HG03066 (cell line): ENCODE results near the gene KCNN3.
A peak's percentile ranks its signal among the peaks of the same experiment; 100 is the strongest.

Experiments used
- ATAC-seq: cut with Tn5 transposase; IDR thresholded peaks from one replicate; pipeline ENCODE4 v1.9.1; 2021; ENCODE audit warnings: low read depth; ENCODE audit not compliant: unreplicated experiment

KCNN3 gene

DNA sequence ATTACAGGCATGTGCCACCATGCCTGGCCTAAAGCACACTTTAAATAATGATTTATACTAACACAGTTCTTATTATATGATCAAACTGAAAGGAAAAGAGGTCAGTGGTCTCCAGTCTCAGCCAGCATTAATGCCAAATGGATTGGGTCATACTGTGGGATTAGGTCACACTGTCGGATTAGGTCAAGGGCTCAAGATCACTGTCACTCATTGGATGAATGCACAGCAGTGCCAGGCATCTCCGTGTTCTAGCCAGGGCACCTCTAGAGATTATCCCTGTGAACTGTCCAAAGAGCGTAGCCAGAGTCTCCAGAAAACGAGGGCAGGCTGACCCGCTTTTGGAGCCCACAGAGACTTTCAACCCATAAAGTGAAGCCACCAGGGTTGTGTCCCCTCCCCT is 70.9 kb downstream of the KCNN3 start:
- no peak for ATAC-seq

DNA sequence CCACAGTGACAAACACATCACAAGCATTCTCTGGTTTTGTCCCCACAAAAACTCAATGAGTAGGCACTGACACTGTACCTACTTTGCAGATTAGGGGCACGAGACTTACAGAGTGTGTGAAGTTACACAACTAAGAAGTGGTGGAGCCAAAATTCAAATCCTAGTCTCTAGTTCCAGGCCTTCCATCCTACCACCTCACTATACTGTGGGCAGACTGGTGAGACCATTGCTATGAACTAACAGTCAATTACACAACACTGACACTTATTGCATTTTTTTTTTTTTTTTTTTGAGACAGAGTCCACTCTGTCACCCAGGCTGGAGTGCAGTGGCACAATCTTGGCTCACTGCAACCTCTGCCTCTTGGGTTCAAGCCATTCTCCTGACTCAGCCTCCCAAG is 71.4 kb downstream of the KCNN3 start:
- ATAC-seq, result no peak

DNA sequence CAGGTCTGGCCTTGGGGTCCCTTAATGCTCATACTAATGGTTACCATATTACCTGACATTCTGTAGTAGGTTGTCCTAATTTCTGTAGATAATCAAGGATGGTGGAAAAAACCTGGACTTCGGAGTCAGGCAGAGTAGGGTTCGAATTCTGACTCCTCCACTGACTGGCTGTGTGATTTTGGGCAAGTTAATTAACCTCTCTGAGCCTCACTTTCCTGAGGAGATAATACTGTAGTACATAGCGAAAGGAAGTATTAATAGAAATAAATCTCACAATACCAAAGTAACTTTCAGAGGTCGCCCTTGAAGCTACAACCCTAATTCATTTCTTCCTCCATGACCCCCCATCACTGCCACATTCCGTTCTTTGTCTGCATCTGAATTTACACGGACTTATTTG is 72.9 kb downstream of the KCNN3 start:
- ATAC-seq, result no peak

DNA sequence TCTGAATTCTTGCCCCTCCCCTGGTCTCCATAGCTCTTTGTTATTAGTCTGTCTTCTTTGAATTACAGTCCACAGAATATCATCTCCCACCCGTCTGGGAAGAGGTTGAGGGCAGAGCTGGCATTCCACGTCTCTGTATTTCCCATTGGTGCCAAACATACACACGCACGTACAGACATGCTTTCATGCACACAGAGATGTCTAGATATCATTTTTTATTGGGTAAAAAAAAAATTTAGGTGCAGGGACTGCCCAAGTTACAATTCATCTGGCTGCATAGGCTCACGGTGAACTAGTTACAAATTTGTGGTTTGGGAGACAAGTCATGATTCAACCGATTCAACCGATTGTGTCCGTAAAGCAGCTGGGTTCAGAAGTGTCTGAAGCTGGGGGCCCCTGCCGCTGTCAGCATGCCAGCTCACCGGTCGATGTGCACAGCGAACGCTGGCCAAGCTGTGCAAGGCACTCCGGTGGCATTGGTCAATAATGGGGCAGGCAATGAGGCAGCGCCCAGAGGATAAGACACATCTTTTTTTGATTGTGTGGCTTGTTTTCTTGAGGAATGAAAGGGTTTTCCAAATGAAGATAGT is 73.7 kb downstream of the KCNN3 start:
- ATAC-seq, result no peak

DNA sequence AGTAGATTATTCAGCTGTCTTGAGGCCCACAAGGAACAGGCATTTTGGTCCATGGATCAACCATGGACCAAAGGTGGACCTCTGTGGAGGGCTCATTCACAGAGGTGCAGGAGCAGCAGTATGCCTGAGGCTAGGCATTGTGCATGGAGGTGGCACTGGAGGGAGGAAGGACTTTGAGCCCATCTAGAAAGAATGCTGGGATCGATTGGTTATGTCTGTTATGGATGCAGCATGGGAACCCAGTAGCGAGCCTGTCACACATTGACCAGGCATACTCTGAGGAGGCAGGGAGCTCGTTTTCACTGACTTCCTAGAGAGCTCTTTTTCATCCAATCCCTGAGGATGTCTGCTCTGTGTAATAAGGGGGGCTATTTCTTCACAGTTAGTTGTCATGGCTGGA is 75.5 kb downstream of the KCNN3 start:
- no peak for ATAC-seq

DNA sequence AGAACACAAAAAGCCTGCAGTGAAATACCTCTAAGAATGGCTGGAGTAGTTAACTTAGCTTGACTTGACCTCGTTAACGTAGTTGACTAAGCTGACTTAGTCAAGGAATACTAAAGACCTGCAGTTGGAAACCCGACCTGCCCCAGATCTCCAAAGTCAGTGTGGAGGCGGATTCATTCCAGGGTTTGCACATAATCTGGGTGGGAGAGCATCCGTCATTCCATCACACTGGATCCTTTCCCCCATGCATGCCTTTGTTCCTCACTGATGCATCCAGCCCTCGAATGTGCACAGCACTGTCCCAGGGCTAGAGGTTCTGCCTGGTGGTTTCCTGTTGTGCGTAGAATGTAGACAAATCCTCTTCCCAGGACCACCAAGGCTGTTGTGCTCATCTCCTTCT is 76.4 kb downstream of the KCNN3 start:
- no peak for ATAC-seq

DNA sequence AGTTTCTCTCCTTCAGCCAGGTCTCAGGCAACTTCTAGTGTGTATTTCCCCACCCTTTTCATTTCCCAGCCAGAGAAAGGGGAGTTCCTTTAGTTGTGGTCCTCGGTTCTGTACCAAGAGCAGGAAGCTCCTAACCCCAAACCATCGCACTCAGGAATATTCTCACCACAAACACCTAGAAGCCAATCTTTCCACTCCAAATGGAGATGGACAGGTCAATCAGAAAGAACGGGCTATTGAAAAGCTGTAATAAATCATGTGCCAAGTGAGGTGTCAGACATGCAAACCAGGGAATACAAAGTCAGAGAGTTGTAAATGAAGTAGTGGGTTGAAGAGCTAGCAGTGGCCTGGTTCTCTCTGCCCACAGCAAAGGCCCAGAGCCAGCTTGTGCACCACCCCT is 77.2 kb downstream of the KCNN3 start:
- no peak for ATAC-seq

DNA sequence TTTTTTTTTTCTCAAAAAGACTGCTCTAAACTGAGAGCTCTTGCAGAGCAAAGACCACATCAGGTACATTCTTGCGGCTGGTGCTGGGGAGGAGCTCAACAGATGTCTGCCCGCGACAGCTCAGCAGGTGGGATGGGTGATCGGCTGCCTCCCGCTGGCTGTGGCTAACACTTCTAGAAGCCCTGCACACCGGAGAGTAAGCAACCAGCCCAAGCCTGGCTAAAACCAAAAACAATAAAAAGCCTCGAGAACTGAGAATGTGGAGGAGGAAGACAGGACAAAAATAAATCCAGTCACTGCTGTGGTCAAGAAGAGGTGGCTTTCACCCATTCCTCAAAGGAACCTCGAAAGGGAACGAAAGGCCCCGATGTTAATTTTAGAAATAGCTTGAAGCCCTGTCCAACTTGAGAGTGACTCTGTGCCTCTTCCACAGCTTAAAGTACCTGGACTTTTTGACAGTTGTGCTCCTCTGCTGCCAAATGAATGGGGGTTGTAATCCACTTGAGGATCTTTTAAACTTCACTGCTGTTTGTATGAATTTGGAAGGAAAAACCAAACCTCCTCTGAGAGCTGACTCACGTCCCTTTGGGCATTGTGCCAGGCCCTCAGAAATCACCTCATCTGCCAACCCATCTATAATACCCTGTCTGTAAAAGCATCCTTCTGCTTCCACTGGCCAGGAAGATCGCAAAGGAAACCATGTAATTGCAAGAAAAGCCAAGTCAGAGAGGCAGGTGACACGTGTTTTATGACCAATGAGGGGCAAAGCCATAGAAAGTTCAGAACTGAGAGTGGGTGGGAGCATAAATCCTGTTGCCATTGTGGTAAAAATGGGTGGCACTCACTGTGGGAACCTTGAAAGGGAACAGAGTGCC is 78.6 kb downstream of the KCNN3 start:
- ATAC-seq, result peak; percentile 88

DNA sequence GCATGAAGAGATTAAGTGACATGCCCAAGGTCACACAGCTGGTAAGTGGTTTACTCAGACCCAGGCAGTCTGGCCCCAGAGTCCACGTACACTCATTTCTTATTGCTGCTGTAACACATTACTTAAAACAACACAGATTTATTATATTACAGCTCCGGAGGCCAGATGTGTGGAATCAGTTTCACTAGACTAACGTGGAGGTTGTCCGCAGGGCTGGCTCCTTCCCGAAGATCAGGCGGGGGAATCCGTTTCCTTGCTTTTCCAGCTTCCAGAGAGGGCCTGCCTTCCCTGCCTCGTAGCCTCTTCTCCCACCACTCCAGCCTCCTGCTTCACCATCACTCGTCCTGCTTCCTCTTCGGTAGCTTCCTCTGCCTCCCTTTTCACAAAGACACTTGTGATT is 81.2 kb downstream of the KCNN3 start:
- ATAC-seq, result no peak

DNA sequence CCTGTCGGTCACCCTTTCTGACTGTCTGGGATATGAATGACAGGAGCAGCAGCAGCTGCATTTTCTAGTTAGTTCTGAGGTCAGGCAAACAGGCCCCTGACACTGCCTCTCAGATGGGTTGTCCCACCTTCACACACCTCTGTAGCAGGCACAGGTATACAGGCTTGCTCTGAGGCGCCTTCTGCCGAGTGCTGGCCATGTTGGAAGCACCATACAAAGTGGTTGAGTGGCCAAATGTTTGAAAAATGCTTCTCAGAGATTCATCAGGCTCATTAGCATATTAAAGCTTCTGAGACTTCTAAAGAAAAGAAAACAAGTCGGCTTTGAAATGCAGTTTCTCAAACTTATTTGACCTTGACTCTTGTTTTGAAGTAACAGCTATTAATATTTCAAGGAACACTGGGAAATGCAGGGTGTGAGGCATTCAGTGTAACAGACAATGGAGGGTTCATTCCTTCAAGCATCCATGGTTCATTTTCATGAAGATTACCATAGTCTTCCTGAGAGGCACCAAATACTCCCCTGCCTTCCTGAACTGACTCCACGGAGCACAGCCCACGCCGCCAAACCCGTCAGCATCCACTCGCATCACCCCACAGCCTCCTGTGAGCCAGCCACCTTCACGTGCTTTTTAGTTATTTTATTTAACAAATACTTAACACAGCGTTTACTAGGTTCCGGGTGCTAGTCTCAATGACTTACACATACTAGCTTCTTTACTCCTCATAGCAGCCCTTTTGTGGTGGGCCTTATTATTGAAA is 81.8 kb downstream of the KCNN3 start:
- ATAC-seq, result no peak

DNA sequence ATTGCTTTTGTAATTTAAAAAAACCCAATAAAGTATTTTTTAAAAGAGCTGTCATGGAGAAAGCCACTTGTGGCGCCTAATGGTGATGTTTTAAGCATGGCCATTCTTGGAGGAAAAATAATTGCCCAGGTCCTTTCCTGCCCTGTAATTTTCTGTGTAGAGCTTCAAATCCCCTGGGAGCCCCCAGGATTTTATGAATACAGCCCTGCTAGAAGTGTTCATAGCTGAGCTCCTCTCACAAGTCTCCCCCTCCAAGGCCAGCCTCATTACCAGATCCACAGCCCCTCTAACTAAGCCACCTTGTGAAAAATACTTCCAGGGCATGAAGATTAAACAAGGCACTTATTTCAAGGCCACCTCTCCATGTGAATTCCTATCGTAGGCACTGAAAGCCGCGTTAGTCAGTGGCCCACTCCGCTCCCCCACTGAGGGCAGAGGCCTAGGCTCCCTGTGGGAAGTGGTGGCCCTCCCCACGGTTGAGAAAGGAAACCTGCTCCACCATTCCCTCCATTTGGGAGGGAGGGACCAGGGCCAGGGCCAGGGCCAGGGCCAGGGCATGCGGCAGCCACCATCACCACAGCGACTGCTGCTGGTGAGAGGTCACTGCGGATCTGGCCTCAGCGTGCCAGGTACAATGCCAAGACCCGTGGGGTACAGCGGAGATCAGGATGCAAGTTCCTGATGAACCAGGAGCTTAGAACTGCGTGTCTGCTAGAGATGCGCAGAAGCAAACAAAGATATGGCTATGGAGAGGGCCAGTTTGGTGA is 83.1 kb downstream of the KCNN3 start:
- no peak for ATAC-seq

DNA sequence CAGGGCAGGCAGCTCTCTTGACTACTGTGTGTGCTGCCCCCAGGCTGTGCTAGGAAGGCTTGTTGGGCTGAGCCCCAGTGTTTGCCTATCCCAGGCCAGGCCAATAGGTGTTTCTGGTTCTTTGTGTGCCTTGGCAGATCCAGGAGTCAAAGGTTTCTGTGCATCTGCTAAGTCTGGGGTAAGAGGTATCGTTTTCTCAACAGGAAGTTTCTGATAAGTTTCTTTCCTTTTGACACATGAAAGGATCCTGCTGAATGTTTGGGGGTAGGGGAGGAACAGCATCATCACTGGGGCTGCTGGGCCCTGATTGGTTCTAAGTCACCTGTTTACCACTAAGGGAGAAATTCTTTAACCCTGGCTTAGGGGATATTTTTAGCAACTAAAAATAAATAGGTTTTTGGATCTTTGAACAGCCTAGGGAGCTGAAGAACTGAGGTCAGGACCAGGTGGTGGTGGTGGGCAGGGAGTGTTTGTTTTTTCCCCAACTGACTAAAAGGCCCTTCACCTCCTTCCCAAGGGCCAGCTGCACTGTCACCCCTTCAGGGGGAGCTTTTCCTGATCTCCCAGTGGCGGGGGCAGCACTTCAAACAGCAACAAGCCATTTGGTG is 85.1 kb downstream of the KCNN3 start:
- peak; percentile 74 for ATAC-seq

DNA sequence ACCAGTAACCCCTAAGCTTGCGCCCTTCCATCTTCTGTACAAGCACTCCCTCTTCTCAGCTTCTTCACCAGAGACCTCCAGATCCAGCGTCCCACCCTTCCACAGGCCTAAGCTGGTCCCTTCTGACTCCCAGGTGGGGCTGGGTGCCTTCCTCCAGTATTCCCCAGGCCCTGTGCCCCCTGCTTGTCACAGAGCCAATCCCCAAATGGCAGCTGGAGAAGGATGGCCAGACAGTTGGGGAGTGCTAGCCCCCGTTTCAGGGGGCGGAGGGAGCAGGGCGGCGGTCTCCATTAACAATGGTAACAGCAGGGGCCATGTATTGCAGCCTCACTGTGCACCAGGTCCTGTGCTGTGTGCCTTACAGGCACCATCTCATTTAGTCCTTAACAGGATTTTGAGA is 85.7 kb downstream of the KCNN3 start:
- no peak for ATAC-seq

DNA sequence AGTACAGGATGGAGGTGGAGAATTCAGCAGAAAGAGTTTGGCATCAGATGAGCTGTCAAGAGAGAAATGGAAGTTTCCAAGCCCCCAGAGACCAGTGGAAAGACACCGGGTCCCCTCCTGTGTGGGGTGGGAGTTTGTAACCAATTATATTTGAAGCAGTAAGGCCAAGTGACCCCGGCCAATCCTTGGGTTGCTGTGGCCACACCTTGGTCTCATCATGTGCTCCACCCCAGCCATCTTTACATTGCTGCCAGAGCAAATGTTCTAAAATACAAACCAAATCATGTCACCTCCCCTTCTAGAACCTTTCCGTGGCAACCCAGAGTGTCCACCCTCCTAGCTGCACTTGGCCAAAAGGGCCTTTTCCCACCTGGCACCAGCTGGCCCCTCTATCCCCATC is 86.1 kb downstream of the KCNN3 start:
- ATAC-seq, result no peak

DNA sequence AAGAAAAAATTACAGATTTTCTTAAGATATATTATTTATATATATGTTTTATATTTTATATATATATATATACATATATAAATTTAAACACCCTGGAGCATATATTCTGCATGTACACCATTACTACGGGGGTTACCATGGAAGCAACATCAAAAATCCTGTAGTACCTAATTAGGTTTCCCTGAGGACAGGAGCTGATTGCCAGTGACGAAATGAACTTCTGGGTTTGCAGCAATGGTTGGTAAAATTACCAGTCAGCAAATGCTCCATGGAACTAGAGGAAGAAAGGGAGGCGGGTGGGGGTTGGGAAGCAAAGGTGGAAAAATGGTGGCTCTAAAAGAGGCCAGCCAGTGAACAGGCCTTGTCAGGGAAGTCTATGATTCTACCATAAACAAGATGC is 89.5 kb downstream of the KCNN3 start:
- ATAC-seq, result no peak

DNA sequence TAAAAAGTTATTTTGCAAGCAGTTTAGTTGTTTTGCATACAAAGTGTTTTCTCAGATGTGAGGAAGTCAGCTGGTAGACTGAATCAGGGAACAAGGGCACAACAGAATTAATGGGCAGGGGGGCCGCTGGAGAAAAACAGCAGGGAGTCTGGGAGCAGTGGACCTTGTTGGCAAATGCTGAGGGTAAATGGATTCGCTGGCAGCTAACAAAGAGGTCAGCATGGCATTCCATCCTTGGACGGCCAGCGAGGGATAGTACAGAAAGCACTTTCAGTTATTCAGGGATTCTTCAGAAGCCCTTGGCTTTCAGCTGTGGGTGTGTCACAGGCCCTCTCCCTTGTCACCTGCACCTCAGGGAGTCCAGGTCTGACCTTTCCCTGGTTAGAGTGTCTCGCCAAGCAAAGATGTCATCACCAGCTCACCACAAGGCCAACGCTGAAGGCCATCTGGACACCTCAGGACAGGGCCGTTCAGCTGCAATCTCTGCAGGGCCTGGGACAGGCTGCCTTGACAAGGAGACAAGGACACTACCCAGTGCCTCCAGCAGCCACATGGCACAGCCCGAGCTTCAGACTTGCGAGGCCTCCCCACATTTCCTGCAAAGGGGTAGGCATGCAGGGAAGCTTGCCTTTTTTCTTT is 90.4 kb downstream of the KCNN3 start:
- no peak for ATAC-seq

DNA sequence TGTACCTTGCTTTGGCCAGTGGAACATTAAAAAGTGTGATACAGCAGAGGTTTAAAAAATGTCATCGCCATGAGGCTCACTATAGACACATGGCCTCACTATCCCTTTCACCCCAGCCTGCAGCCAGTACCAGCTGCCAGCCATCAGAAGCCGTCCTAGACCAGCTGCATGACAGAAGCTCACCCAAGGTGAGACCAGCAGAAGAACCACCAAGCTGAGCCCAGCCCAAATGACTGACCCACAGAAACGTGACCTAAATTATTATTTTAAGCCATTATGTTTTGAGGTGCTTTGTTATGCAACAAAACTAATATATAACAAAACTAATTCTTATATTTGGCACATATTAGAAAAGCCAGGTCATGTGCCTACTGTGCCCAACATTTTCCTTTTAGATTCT is 91.1 kb downstream of the KCNN3 start:
- ATAC-seq, result no peak

DNA sequence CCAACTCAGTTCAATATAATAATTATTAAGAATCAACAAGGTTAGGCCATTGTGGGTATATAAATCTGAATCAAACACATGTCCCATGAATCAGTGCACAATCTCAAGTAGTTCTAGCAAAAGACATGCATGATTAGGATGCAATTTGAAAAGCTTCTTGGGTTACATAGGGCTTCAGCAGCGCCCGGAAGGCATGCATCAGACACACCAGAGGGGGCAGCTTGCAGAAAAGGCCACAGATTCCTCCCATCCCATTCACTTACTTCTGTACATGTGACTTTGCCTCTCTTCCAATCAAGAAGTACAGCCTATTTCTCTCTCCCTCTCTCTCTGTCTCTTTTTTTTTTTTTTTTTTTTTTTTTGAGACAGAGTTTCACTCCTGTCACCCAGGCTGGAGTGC is 91.8 kb downstream of the KCNN3 start:
- no peak for ATAC-seq

DNA sequence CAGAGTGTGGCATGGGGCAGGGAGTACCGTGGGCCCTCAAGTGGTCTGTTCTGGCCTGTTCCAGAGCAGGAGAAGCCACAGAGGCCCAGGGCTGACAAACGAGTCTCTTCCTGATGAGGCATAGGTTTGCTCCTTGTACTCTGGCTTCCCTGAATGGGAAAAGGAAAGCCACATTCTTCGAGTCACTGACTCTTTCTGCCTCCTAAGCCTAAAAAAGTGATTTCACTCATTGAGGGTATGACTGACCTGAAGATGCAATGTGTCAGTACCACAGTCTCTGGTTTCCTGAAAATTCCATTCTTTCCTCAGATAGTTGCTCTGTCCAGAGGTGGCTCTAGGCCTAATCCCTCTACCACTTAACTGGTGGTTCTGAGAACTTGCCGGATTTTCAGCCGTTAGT is 92.3 kb downstream of the KCNN3 start:
- ATAC-seq, result no peak

DNA sequence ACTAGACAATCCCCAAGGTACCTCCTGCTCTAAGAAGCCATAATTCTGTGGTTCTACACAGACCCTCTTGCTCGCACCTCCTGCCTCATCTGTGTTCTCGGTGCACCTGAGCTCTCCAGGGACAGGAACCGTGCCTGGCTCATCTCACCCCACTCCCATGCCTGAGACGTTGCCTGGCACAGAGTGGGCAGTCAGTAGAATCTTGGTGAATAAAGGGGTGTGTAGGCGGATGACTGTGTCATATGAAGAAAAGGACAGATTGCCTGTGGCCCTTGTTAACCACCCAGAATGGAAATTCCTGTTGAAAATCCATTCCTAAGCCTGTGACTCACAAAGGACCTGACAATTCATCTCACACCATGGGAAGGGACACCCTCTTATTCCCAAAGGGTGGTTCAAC is 92.9 kb downstream of the KCNN3 start:
- ATAC-seq, result no peak
